Measurements from ENCODE around the gene RASSF6.
"Not testable (repeated sequence)": the region's sequence is repeated elsewhere in the genome, so short reads cannot be mapped to it uniquely, and the experiment has no call there.

Gene RASSF6

GRCh38 chr4:73620115-73620792 is at the start of gene RASSF6:
Gene RASSF6 (minus strand): TSS chr4:73620436. CDS start chr4:73611795, 8,641 bp downstream.
- no peak for DNase-seq

- DNase-seq: no peak
Observed at GRCh38 chr4:73669410-73670183, 49.4 kb upstream of the RASSF6 start.

- DNase-seq: no peak
Observed at GRCh38 chr4:73668782-73669201, 48.6 kb upstream of the RASSF6 start.

GRCh38 chr4:73665924-73666323 is 45.7 kb upstream of the RASSF6 start:
- DNase-seq: not testable (repeated sequence)

- no peak for DNase-seq
Observed at GRCh38 chr4:73664470-73664869, 44.2 kb upstream of the RASSF6 start.

GRCh38 chr4:73663576-73663975 is 43.3 kb upstream of the RASSF6 start:
- no peak for DNase-seq

GRCh38 chr4:73662709-73663546 is 42.7 kb upstream of the RASSF6 start:
- no peak for DNase-seq

GRCh38 chr4:73661646-73662119 is 41.4 kb upstream of the RASSF6 start:
- no peak for DNase-seq

GRCh38 chr4:73660808-73661207 is 40.6 kb upstream of the RASSF6 start:
- DNase-seq: no peak

GRCh38 chr4:73653695-73654106 is 33.5 kb upstream of the RASSF6 start:
- DNase-seq: no peak

- no peak for DNase-seq
Observed at GRCh38 chr4:73650250-73650649, 30.0 kb upstream of the RASSF6 start.

GRCh38 chr4:73648478-73648877 is 28.2 kb upstream of the RASSF6 start:
- DNase-seq: no peak

GRCh38 chr4:73646117-73646516 is 25.9 kb upstream of the RASSF6 start:
- DNase-seq: no peak

- DNase-seq: no peak
Observed at GRCh38 chr4:73631565-73632226, 11.5 kb upstream of the RASSF6 start.

- not testable (repeated sequence) for DNase-seq
Observed at GRCh38 chr4:73628834-73629233, 8.6 kb upstream of the RASSF6 start.

- DNase-seq: no peak
Observed at GRCh38 chr4:73621357-73621756, 1.1 kb upstream of the RASSF6 start.

- DNase-seq: no peak
Observed at GRCh38 chr4:73619346-73619745, 890 bp downstream of the RASSF6 start.

GRCh38 chr4:73617256-73617655 is 3.0 kb downstream of the RASSF6 start:
- no peak for DNase-seq

GRCh38 chr4:73615613-73616012 is 4.6 kb downstream of the RASSF6 start:
- DNase-seq: no peak

- no peak for DNase-seq
Observed at GRCh38 chr4:73614311-73614867, 5.8 kb downstream of the RASSF6 start.

GRCh38 chr4:73613130-73613529 is 7.1 kb downstream of the RASSF6 start:
- DNase-seq: no peak

GRCh38 chr4:73612032-73612431 is 8.2 kb downstream of the RASSF6 start:
- DNase-seq: no peak

Measured in cerebellar nuclear complex (tissue), 1 donor.